GM12878 (cell line): ENCODE data around the gene COG4. TPM values are rescaled to one million over a fixed set of nuclear protein-coding genes. Genes with fewer than 3 reads are reported as not detected.

Experiments used
- ATAC-seq: fragments of 200-7000 bp; cut with Tn5 transposase; 3 replicates; pipeline ENCODE4 v1.9.1; 2020; ENCODE audit warnings: mild to moderate bottlenecking, moderate library complexity
- BruUV-seq: library from RNA; stranded (reverse); fragments of 400-500 nt; replicated peaks from 2 replicates; lab custom pipeline; 2021; lab: Mats Ljungman, UMichigan
- CTCF ChIA-PET: fragments of 300-600 bp; sonication (Branson Sonifier 250); formaldehyde crosslinking; extraction: SDS; loops from one replicate; lab custom pipeline; 2021; ENCODE audit warnings: inconsistent platforms; lab: Yijun Ruan, JAX
- POLR2A ChIA-PET: fragments of 350-600 bp; formaldehyde crosslinking; extraction: SDS; loops from one replicate; lab custom pipeline; 2021; ENCODE audit warnings: inconsistent platforms; lab: Charles Lee
- RAD21 ChIA-PET: fragments of 300-600 bp; sonication (Branson Sonifier 250); formaldehyde crosslinking; loops from one replicate; lab custom pipeline; 2023; ENCODE audit warnings: antibody characterized with exemption; ENCODE audit not compliant: unreplicated experiment; lab: Charles Lee
- SMC1A ChIA-PET: fragments of 300-600 bp; sonication (Branson Sonifier 250); formaldehyde crosslinking; loops from one replicate; lab custom pipeline; 2023; ENCODE audit not compliant: unreplicated experiment, uncharacterized antibody; lab: Charles Lee
- DNase-seq: peaks from one replicate; pipeline ENCODE4 v3.0.0-alpha.2; 2011; ENCODE audit warnings: low read depth, low spot score
- FAIRE-seq: peaks from 3 replicates; lab custom pipeline; 2011; peaks lifted over from hg19 to GRCh38; lab: Jason Lieb, UNC
- H2AFZ ChIP-seq: 2 replicates; pipeline ENCODE4 v1.6.0; 2011; ENCODE audit warnings: low read depth, low read length, control low read depth; ENCODE audit not compliant: control insufficient read depth
- H3K27ac ChIP-seq: 2 replicates; pipeline ENCODE4 v1.5.1; 2011; ENCODE audit warnings: control low read depth; ENCODE audit not compliant: control insufficient read depth, insufficient read depth
- H3K27me3 ChIP-seq, 2 experiments: replicated peaks in 1 of 2; 2 replicates each; pipeline versions ENCODE4 v1.6.0 to v1.6.1; 2011; ENCODE audit warnings: low read length in 1 of 2; ENCODE audit not compliant: control insufficient read depth in 2 of 2, insufficient read depth in 2 of 2
- H3K36me3 ChIP-seq, 2 experiments: 2 replicates each; pipeline ENCODE4 v1.5.1; 2011; ENCODE audit warnings: low read length in 1 of 2; ENCODE audit not compliant: control insufficient read depth in 2 of 2, insufficient read depth in 2 of 2
- H3K4me1 ChIP-seq: 2 replicates; pipeline ENCODE4 v1.6.1; 2011; ENCODE audit warnings: mild to moderate bottlenecking, low read length, moderate library complexity, mixed read lengths; ENCODE audit not compliant: control insufficient read depth, insufficient read depth
- H3K4me2 ChIP-seq: 2 replicates; pipeline ENCODE4 v1.6.0; 2011; ENCODE audit warnings: control low read depth; ENCODE audit not compliant: control insufficient read depth, insufficient read depth
- H3K4me3 ChIP-seq: fragments of 200-600 bp; sonication (generic); 2 replicates; pipeline ENCODE4 v1.5.1; 2016
- H3K79me2 ChIP-seq: 2 replicates; pipeline ENCODE4 v1.6.0; 2011; ENCODE audit warnings: low read length; ENCODE audit not compliant: control insufficient read depth, insufficient read depth
- H3K9ac ChIP-seq: 2 replicates; pipeline ENCODE4 v1.8.0; 2011; ENCODE audit warnings: low read length, control low read depth, mixed read lengths; ENCODE audit not compliant: control insufficient read depth, insufficient read depth
- H3K9me3 ChIP-seq: replicated peaks from 3 replicates; pipeline ENCODE4 v1.5.1; 2011; ENCODE audit warnings: mild to moderate bottlenecking, low read length; ENCODE audit not compliant: control insufficient read depth, insufficient read depth
- H4K20me1 ChIP-seq: 2 replicates; pipeline ENCODE4 v1.6.0; 2011; ENCODE audit not compliant: control insufficient read depth, insufficient read depth
- ETV6 ChIP-seq, 2 experiments: fragments of 450-650 bp in 1 of 2; IDR thresholded peaks in 1 of 2; conservative IDR thresholded peaks in 1 of 2; 2 replicates each; pipeline ENCODE4 v1.6.1; 2014; ENCODE audit warnings: antibody characterized with exemption in 1 of 2, borderline replicate concordance in 1 of 2, low read depth in 1 of 2, mild to moderate bottlenecking in 1 of 2, moderate library complexity in 1 of 2
- MLLT1 ChIP-seq: fragments of 450-650 bp; IDR thresholded peaks from 2 replicates; pipeline ENCODE4 v1.6.1; 2016; ENCODE audit warnings: mild to moderate bottlenecking
- MYB ChIP-seq: fragments of 150-350 bp; IDR thresholded peaks from 2 replicates; pipeline ENCODE4 v1.6.1; 2014; ENCODE audit warnings: mild to moderate bottlenecking, low read depth, low read length, borderline replicate concordance
- SIX5 ChIP-seq: IDR thresholded peaks from 2 replicates; pipeline ENCODE4 v1.6.1; 2011; ENCODE audit warnings: mild to moderate bottlenecking, low read depth, low read length, moderate library complexity; ENCODE audit not compliant: severe bottlenecking
- SPI1 ChIP-seq: IDR thresholded peaks from 2 replicates; pipeline ENCODE4 v1.6.1; 2011; ENCODE audit warnings: low read depth, mild to moderate bottlenecking, low read length, moderate library complexity, borderline replicate concordance; ENCODE audit not compliant: insufficient read depth
- WGBS: methylation state at CpG from one replicate; pipeline ENCODE4 v1.1.6; 2016; ENCODE audit warnings: low lambda C conversion rate; ENCODE audit not compliant: insufficient replicate concordance, insufficient coverage; ENCODE audit errors: missing lambda C conversion rate; 5-methylcytosine and 5-hydroxymethylcytosine counted together
- in situ Hi-C: fragments of 300-500 bp; cut with MboI; formaldehyde crosslinking; loops from 9 replicates; pipeline ENCODE4 v1.14.3; 2018; ENCODE audit warnings: mixed read lengths
- intact Hi-C: fragments of 100-400 bp; cut with micrococcal nuclease; formaldehyde crosslinking; loops from one replicate; pipeline ENCODE4 v1.14.2; 2022; ENCODE audit not compliant: unreplicated experiment
- polyA plus RNA-seq, 11 experiments: library from polyadenylated mRNA; depleted of rRNA in 4 of 11; unstranded in 6 of 11; stranded (reverse) in 5 of 11; fragments of >200 nt; fragmentation: Nextera tagmentation in 4 of 11; fragmentation: Illumina TruSeq in 1 of 11; extraction: Ambion mirVana in 4 of 11; extraction: Trizol in 1 of 11; gene quantifications; 1 replicate in 1 of 11; 2 replicates in 10 of 11; pipeline versions ENCODE4 v1.2.1 to v1.2.3, GENCODE V29; 2011 to 2016; ENCODE audit warnings: inconsistent platforms in 2 of 11, missing spikeins in 2 of 11, low read depth in 1 of 11
- total RNA-seq, 4 experiments: library from RNA; depleted of rRNA in 3 of 4; stranded (reverse); fragments of >200 nt in 3 of 4; fragmentation: Illumina TruSeq in 1 of 4; extraction: Trizol in 1 of 4; gene quantifications; 2 replicates each; pipeline versions ENCODE4 v1.2.1 to v1.2.3, GENCODE V29; 2013 to 2021

COG4 gene
- total and polyA plus RNA-seq, 10 of the 15 experiments (the other 5 are each of a cell fraction or from before 2014, with no cell fraction given), result 7.0 to 57.7 (median 33.0) TPM

- Histone ChIP-seq H3K4me3 (peak overlapping the region; percentile 70), H2AFZ (no peak overlapping the region), H3K27ac (peak overlapping the region; percentile 88), H3K36me3 (peaks cover 0 to 4% of the 10 kb centered on the region in 2 experiments; a peak in 1 of 4 replicates), H3K79me2 (peaks cover 81% of the 10 kb centered on the region), H3K4me1 (peaks cover 51% of the 10 kb centered on the region), H4K20me1 (no peaks in the 10 kb centered on the region), H3K9ac (peak overlapping the region; percentile 3; the same call in 1 of the 2 replicates), H3K9me3 (no peaks in the 10 kb centered on the region), H3K27me3 (no peaks in the 10 kb centered on the region), H3K4me2 (peak overlapping the region; percentile 68)
- intact Hi-C loops, result loop anchor here (10.0 kb wide), 1 partner anchor 870 kb away; the partner anchor contains the start of gene NFAT5
- in situ Hi-C loops, result no loop called here
- SMC1A ChIA-PET, result interaction anchor here (0.8 to 4.0 kb wide), 14 partner anchors 12 to 90 kb away, joined by 3 to 37 read pairs (median 8); partner anchors contain the start of genes COG4, FCSK and SF3B3
- no TSS peak for BruUV-seq
- POLR2A ChIA-PET, result interaction anchor here (0.8 to 4.3 kb wide), 4 partner anchors 16 to 90 kb away, joined by 5 to 24 read pairs (median 12); no protein-coding TSS in a partner anchor
- CTCF ChIA-PET, result interaction anchor here (0.6 to 2.6 kb wide), 7 partner anchors 18 to 218 kb away, joined by 3 to 9 read pairs (median 5); no protein-coding TSS in a partner anchor
- DNase-seq (no peak), FAIRE-seq (no peak), ATAC-seq (no peak)
- TF ChIP-seq SPI1 (peak; percentile 12; the same call in 1 of the 2 replicates), ETV6 (conservative IDR thresholded peaks at IDR 0.05 in 1 of 2, IDR thresholded peaks at IDR 0.05 in 1 of 2; ENCODE audit: borderline replicate concordance in 1 of 2, low read depth in 1 of 2) (no peak), MYB (no peak), SIX5 (no peak), MLLT1 (0 out of 2 replicates have a peak, but pooled peaks have one; percentile 5)
- 57% methylated on average over 6 of the region's 6 CpGs for WGBS
- RAD21 ChIA-PET, result interaction anchor here (1.0 to 3.9 kb wide), 7 partner anchors 19 to 42 kb away, joined by 3 to 26 read pairs (median 7); partner anchors contain the start of gene FCSK
Observed at GRCh38 chr16:70434484-70435260, 88.7 kb downstream of the COG4 start.
